Duodenal mucosa (tissue), 2 donors: ENCODE results near the gene UPP1.

Experiments used
- H3K27ac ChIP-seq: one replicate; pipeline ENCODE4 v1.7.0; 2013; ENCODE audit warnings: low read depth, low read length
- H3K27me3 ChIP-seq, 2 donors: one replicate each; pipeline ENCODE4 v1.7.0; 2013; ENCODE audit warnings: low read length in 2 of 2, control low read depth in 1 of 2; ENCODE audit not compliant: insufficient read depth in 2 of 2, control insufficient read depth in 1 of 2
- H3K36me3 ChIP-seq, 2 donors: one replicate each; pipeline ENCODE4 v1.7.0; 2013; ENCODE audit warnings: low read length in 2 of 2, control low read depth in 1 of 2; ENCODE audit not compliant: insufficient read depth in 2 of 2, control insufficient read depth in 1 of 2
- H3K4me1 ChIP-seq, 2 donors: one replicate each; pipeline ENCODE4 v1.7.0; 2013; ENCODE audit warnings: low read length in 2 of 2, control low read depth in 1 of 2; ENCODE audit not compliant: insufficient read depth in 2 of 2, control insufficient read depth in 1 of 2
- H3K4me3 ChIP-seq, 2 donors: one replicate each; pipeline ENCODE4 v1.7.0; 2013; ENCODE audit warnings: low read length in 2 of 2, low read depth in 1 of 2
- H3K9ac ChIP-seq, 2 donors: one replicate each; pipeline ENCODE4 v1.7.0; 2013; ENCODE audit warnings: low read length in 2 of 2, low read depth in 1 of 2
- H3K9me3 ChIP-seq, 2 donors: one replicate each; pipeline ENCODE4 v1.7.0; 2013; ENCODE audit warnings: low read length in 2 of 2, control low read depth in 1 of 2; ENCODE audit not compliant: control insufficient read depth in 1 of 2

UPP1 gene

GRCh38 chr7:48108959-48109847 lies 20.1 kb downstream of the UPP1 start:
- no peak overlapping the region for H3K27ac ChIP-seq
- H3K4me3 ChIP-seq = no peak overlapping the region
- H3K27me3 ChIP-seq = no peaks in the 10 kb centered on the region
- peaks cover 3 to 4% of the 10 kb centered on the region in 2 donors for H3K4me1 ChIP-seq
- no peak overlapping the region for H3K9ac ChIP-seq
- no peaks in the 10 kb centered on the region for H3K9me3 ChIP-seq
- peaks cover 36 to 51% of the 10 kb centered on the region in 2 donors for H3K36me3 ChIP-seq

DNA sequence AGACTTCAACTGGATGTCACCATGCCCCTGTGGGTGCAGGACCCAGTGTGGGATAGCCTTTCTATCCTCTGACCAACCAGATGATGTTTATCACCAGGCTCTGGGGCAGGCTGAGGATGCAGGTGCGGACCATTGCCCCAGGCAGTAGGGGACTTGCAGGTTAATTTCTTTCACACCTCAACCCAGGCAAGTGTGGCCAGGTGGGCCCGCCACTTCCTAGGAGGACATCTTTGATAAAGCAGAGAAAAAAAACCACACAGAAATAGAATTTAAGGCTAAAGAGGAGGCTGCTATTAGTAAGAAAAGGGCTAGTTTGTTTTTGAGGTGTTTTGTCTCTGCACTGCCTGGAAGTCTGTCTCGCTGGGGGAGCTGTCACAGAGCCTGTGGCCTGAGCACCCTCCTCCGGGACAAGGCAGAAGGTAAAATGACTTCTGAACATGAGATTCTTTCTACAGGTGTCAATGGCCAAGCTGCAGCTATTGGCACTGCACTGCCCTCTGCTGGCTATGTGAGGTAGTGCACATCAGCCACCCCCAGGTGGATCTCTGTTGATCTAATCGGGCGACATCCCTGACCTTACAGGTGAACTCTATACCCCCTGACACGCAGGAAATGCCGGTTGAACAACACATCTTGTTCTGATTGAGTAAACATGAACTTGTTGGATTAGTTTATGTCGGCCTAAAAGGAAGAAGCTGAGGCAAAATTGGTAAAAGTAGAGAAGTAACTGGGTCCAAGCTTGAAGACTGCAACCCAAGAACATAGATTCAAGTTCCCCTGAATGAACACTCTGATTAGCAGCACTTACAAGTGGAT lies 21.0 kb downstream of the UPP1 start:
- peaks cover 3 to 4% of the 10 kb centered on the region in 2 donors for H3K4me1 ChIP-seq
- H3K27me3 ChIP-seq = no peaks in the 10 kb centered on the region
- no peak overlapping the region for H3K27ac ChIP-seq
- H3K9ac ChIP-seq = no peak overlapping the region
- no peaks in the 10 kb centered on the region for H3K9me3 ChIP-seq
- peaks cover 28 to 42% of the 10 kb centered on the region in 2 donors for H3K36me3 ChIP-seq
- H3K4me3 ChIP-seq = no peak overlapping the region

- Histone ChIP-seq H3K9ac (no peak overlapping the region), H3K36me3 (peaks cover 22 to 34% of the 10 kb centered on the region in 2 donors), H3K9me3 (no peaks in the 10 kb centered on the region), H3K4me1 (peaks cover 3 to 4% of the 10 kb centered on the region in 2 donors), H3K4me3 (no peak overlapping the region), H3K27ac (no peak overlapping the region), H3K27me3 (no peaks in the 10 kb centered on the region)
Measured at GRCh38 chr7:48110868-48111267, 21.8 kb downstream of the UPP1 start.

DNA sequence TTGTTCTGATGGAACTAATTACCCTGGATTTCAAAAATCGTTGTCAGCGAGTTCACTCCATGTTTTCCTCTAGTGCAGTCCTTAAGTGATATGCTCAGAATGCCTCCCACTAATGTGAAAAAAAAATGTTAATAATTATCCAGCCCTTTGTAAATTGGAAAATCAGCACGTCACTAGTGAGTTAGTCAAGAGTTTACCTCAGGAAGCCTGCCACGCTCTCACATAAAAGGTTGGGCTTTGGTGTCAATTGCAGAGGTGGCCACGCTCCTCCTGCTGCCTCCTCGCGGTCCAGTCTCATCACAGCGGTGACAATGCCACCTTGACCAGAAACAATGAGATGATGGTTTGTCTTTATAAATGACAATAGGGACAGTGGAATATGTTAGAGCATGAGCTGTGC lies 22.5 kb downstream of the UPP1 start:
- H3K4me1 ChIP-seq = peaks cover 3 to 4% of the 10 kb centered on the region in 2 donors
- H3K27me3 ChIP-seq = no peaks in the 10 kb centered on the region
- H3K36me3 ChIP-seq = peaks cover 22 to 28% of the 10 kb centered on the region in 2 donors
- H3K4me3 ChIP-seq = no peak overlapping the region
- H3K9me3 ChIP-seq = no peaks in the 10 kb centered on the region
- H3K9ac ChIP-seq = no peak overlapping the region
- H3K27ac ChIP-seq = no peak overlapping the region

DNA sequence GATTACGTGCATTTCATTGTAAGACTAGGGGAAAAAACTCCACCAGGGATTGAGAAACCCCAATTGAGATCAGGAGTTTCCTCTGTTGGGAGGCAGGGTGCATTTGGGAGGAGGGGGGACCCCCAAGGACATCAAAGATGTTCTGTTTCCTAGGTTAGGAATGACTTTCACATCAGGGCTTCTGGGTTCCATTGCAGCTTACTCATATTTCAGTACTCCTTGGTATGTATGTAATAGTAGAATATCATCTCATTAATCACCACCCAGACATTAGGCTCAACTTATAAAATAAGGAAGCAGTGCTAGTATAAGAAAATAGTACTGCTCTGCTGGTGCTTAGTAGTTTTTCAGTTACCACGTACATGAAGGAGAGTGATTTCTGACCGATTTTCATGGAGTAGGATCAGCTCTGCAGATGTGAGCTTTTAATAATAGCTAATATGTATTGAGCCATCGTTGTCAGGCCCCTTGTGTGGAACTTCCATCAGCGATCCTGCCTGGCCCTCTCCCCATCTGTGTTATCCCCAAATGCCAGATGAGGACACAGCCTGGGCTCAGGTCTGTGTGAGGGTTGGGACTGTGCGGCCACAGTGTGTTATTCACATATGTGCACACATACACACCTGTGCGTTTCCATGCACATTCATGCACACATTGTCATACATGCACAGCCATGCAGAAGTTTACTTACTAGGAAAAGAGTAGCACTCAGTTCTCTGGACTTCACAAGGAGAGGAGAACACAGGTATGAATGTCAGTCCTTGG lies 23.5 kb downstream of the UPP1 start:
- H3K9me3 ChIP-seq = no peaks in the 10 kb centered on the region

GRCh38 chr7:48113275-48113674 lies 24.2 kb downstream of the UPP1 start:
- peaks cover 3 to 4% of the 10 kb centered on the region in 2 donors for H3K4me1 ChIP-seq
- H3K9me3 ChIP-seq = no peaks in the 10 kb centered on the region
- H3K27me3 ChIP-seq = no peaks in the 10 kb centered on the region
- peaks cover 5 to 11% of the 10 kb centered on the region in 2 donors for H3K36me3 ChIP-seq
- H3K27ac ChIP-seq = no peak overlapping the region
- H3K4me3 ChIP-seq = no peak overlapping the region
- no peak overlapping the region for H3K9ac ChIP-seq

More for the DNA sequence above, 23.5 kb downstream of the UPP1 start:
- Histone ChIP-seq H3K4me1 (peaks cover 3 to 4% of the 10 kb centered on the region in 2 donors), H3K27ac (no peak overlapping the region), H3K4me3 (no peak overlapping the region), H3K36me3 (peaks cover 12 to 18% of the 10 kb centered on the region in 2 donors), H3K27me3 (no peaks in the 10 kb centered on the region), H3K9ac (no peak overlapping the region)

DNA sequence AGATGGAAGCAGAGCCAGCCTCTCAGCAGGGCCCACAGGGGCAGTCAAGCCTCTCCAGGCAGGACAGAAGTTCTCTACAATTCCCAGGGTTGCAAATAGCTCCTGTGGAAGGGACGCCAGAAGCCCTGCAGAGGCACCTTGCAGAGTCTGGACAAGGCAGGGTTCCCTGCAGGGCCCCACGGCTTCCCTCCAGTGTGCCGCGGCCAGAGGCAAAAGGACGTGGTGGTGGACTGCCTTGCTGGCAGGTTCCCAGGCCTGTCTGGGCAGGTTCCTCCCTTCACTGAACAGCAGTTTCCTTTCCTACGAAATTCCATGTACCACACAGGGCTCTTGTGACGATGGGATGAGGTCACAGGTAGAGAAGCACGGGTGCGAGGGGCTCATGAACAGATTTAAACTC lies 25.1 kb downstream of the UPP1 start:
- no peaks in the 10 kb centered on the region for H3K27me3 ChIP-seq
- no peak overlapping the region for H3K4me3 ChIP-seq
- peaks cover 0 to 3% of the 10 kb centered on the region in 2 donors for H3K36me3 ChIP-seq
- peaks cover 3 to 4% of the 10 kb centered on the region in 2 donors for H3K4me1 ChIP-seq
- no peak overlapping the region for H3K27ac ChIP-seq
- H3K9me3 ChIP-seq = no peaks in the 10 kb centered on the region
- no peak overlapping the region for H3K9ac ChIP-seq

- Histone ChIP-seq H3K4me1 (peaks cover 3 to 4% of the 10 kb centered on the region in 2 donors), H3K36me3 (no peaks in the 10 kb centered on the region), H3K27me3 (no peaks in the 10 kb centered on the region), H3K9me3 (no peaks in the 10 kb centered on the region), H3K27ac (no peak overlapping the region), H3K9ac (no peak overlapping the region), H3K4me3 (no peak overlapping the region)
Measured at GRCh38 chr7:48114589-48114988, 25.5 kb downstream of the UPP1 start.

GRCh38 chr7:48116043-48116442 lies 27.0 kb downstream of the UPP1 start:
- H3K4me1 ChIP-seq = no peaks in the 10 kb centered on the region
- H3K9ac ChIP-seq = no peak overlapping the region
- no peaks in the 10 kb centered on the region for H3K36me3 ChIP-seq
- H3K9me3 ChIP-seq = no peaks in the 10 kb centered on the region
- H3K27ac ChIP-seq = no peak overlapping the region
- H3K27me3 ChIP-seq = no peaks in the 10 kb centered on the region
- H3K4me3 ChIP-seq = no peak overlapping the region
